Stimulated activated CD4-positive, alpha-beta T cell treated with anti-CD3 and anti-CD28 coated beads, Interleukin-4, amount 100 ng/mL, for 1 hour (primary cell): ENCODE data around the gene EFNA5.

Experiments used
- DNase-seq: peaks from one replicate; pipeline ENCODE4 v3.0.0-alpha.2; 2020

EFNA5 gene

GRCh38 chr5:107385708-107386107 lies 285.0 kb downstream of the EFNA5 start:
- no peak for DNase-seq

- no peak for DNase-seq
These were observed 286.5 kb downstream of the EFNA5 start for GRCh38 chr5:107384256-107384655.

- DNase-seq: no peak
These were observed 287.3 kb downstream of the EFNA5 start for GRCh38 chr5:107383414-107383813.

- no peak for DNase-seq
These were observed 289.4 kb downstream of the EFNA5 start for GRCh38 chr5:107381189-107381856.

GRCh38 chr5:107380654-107381053 lies 290.1 kb downstream of the EFNA5 start:
- no peak for DNase-seq

DNA sequence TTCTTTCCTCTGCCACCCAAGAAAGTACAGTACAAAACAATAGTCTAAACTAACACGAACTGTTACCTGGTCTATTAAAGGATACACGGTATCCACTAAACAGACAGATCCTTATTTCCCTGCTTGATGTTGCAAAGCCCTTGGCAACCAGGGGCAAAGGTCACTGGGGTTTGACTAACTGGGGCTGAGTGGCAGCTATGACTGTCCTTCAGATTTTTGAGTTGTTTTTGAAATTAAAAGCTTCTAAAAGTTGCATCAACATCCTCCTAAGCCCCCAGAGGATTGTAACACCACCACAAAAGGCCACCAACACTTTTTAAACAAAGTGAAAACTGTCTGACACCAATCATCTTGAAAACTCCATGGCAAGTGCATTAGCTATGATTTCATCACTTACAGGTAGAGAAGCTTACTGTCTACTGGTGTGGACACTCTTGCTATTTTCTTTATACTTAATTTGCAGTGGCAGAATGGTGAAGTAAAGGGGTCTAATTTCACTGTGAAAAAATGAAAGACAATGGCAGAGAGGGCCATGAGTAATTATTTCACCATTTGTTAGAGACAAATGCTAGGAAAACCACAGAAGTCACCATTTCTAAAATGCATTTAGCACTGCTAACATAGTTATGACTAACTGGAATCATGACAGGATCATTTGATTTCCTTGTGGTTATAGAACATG lies 292.4 kb downstream of the EFNA5 start:
- no peak for DNase-seq

DNA sequence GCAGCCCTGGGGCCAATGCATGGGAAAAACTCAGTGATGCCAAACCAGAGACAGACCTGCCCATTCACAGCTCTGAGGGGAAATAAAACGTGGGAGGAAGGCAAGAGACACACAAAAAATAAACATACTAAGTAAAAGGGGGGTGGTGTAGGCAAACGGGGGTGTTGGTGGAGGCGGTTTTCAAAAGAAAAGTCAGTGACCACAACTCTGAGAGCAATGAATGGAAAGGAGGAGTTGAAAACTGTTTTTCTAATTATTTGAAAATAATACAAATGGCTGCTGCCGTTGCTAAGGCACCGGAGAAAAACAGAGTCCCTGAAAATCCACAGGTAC lies 293.5 kb downstream of the EFNA5 start:
- DNase-seq: no peak

DNA sequence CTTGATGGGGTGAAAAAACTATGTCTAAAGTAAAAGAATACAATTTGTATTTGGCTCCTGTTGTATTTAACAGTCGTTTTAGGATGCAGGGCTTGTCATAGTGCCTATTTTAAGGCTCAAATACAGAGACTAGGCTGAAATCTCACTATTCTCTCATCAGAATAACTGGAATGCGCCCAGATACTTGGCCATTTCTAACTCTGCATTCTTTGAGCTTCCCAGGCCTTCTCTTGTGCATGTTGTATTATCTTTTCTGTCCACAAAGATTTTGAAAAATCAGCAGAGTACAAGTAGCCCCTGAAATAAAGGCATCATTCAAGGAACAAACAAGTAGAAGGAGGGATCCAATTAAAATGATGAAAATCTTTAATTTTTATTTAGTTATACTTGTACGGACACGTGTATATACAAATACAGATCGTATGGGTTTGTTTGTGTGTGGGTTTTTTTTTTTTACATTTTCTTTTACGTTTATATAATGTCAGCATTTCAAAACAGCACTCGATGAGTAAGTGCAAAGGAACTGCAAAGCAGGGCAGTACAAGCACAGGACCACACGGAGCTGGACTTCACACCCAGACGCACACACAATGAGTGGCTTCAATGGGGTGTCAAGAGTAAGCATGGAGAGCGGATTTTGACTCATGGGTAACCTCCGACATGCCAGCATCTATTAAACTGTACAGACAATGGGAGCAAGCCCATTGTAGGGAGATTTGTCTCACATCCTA lies 294.0 kb downstream of the EFNA5 start:
- no peak for DNase-seq

GRCh38 chr5:107373549-107374263 lies 297.0 kb downstream of the EFNA5 start:
- no peak for DNase-seq

DNA sequence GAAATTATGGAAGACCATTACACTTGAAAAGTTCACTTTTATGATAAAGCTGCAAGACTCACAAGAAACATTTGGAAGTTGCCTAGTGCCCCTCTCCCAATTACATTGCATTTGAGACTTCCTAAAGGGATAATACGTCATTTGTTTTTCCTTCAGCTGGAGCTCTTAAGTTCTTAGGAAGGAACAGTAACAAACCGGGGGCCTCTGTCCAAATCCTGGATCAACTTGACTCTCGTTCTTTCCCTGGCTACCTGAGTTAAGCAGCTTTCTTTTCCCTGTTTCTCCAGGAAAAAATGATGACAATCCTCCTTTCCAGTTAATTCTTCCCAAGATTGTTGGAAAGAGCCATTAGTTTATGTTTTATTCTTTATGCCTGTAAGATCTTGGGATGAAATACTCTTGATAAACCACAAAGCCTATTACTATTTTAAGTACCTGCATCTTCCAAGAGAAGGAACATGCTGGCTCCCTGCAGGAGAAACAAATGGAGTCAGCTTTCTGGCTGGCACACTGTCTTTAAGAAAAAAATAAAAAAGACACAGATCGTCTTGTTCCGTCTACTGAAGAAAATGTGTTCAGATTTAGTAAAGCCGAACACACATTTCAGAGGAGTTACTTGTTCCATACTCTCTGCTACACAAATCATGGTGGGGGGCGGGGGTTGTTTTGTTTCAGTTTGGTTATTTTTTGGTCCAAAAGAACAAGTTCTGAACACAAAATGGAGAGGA lies 297.9 kb downstream of the EFNA5 start:
- DNase-seq: no peak

DNA sequence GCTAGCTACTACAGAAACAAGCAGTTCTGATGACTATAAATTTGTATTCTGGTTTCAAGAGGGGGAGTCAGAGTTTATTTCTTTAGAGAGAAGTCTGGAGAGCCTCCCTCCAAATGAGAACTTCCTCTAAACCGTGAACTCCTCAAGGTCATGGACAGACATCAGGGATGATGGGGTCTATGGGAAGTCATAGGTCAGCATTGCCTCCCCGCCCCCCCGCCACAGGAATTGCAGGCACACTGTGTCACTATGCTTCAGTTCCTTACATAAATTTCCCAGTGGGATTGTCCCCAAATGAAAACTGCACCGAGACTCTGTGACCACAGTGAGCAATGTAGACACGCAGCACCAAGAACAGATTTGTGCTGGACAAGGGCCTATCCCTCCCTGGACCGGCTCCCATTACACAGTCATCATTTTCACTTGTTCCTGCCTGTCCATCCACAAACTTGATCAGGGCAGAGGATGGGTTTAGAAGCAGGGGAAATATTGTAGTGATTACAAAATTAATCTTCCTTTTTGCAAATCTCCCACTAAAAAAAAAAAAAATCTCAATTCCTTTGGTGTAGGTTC lies 300.3 kb downstream of the EFNA5 start:
- no peak for DNase-seq

GRCh38 chr5:107369622-107370021 lies 301.1 kb downstream of the EFNA5 start:
- DNase-seq: no peak

DNA sequence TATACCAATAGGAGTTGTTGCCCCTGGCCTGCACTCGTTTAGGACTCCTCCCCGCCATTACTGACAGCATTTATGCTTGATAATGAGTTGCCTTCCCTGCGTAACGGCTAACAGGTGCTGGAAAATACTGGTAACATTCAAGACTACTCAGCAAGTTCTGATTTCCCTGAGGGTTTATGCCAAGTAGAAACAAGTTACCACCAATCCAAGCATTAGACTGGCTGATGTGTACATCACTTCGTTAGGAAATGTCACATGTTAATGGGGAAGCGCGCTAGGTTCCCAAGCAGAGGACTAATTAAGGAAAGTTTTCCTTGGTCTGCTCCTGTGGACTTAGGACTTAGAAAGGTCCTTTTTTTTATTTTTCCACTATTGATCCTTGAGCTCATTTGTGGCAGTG lies 302.1 kb downstream of the EFNA5 start:
- no peak for DNase-seq

DNA sequence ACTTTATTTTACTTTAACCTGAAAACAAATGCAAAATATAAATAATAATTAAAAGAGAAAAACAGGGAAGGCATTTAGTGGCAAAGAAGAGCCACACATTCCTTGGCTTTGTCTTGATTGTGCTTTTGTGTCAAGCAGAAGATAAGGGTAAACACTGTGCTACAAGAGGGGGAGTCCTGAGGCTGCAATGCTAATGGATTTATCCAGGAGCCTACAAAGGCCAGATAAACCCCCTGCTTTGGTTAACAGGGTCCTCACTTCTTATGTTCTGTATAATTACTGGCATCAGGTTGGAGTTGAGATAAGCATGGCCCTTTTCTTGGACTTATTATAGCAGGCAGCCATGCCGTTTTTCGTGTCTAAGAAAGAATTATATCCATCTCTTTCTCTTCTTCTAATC lies 302.8 kb downstream of the EFNA5 start:
- DNase-seq: no peak

DNA sequence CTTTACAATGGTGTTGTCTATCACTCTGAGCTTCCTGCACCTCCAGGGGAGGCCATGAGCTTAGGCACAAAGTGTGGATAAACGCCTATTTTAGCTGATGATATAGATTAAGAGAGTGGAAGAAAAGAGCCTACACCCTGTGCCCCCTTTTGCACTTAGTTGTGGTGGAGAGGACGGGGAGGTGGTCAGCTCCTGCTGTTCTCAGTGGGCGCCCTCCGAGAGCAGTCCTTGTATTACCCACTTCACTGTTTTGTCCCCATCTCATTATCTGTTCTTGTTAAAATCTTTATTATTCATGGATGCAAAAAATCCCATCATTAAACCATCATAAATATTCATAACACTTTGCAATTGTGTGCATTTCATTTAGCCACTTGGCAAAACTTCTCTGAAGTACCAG lies 303.3 kb downstream of the EFNA5 start:
- no peak for DNase-seq

DNA sequence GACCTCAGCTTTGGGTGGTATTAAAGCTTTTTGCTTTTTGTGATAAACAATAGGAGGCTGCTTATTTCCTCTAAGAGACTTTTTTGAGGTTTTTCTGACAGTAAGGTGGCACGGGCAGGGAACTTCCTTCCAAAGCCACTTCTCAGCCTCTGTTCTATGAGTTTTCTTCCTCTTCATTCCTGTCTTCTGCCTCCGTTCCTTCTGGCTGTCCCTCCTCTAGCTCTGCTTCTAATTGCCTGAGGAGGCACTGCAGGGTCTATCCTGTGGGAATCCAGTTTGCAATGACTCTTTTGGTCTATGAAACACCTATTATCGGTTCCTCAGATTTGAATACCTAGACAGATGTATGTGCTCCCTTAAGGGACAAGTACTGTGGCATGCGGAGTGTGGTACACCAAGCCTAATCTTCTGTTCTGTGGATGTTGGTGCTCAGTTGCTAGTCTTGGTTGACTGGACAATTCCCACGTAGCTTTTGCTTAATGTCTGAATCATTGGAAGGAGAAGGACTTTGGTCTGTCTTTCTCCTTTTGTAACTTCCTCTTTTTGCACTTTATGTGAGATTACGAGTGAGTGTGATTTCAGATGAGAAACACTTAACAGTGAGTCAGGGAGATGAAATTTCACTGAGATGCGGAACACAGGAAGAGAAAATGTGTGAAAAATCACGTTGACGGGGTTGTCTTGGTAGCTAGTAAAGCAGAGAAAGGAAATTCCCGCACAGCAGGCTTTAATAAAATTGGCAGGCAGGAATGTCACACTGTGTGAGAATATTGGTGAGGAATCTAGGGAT lies 305.2 kb downstream of the EFNA5 start:
- no peak for DNase-seq

GRCh38 chr5:107364443-107365319 lies 306.1 kb downstream of the EFNA5 start:
- DNase-seq: no peak

DNA sequence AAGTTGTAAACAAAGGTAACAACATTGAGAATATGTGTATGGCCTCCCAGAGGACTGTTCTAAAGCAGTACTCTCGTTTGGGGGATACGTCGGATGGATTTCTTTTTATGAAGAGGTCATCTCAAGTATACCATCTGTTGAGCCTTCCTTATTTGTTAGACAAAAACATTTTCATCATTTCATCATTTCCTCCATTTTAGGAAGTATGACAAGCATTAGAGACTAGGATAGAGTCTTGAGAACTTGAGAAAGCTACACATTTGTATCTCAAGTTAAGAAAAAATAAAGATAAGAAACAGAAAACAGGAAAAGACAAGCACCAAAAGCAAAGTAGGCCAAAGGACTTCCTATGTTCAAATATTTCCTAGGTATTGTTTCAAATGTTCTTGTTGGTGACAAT lies 307.0 kb downstream of the EFNA5 start:
- no peak for DNase-seq

- no peak for DNase-seq
These were observed 308.8 kb downstream of the EFNA5 start for GRCh38 chr5:107361945-107362344.

DNA sequence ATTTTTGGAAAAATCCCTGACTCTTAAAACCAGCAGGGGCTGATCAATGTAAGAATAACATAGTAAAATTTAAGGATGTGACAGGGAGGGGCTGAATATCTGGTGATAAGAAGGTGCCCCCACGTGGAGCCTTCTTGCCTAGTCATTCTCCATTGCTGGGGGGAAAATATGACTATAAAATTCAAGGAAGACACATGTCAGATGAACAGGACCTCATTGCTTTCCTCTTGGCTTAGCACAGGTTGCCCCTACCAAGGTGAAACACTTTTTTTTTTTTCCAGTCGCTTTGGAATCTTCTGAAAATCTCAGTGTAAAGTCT lies 310.9 kb downstream of the EFNA5 start:
- DNase-seq: no peak
